ENCODE data around the gene CWC25. TPM values are rescaled to one million over a fixed set of nuclear protein-coding genes. Genes with fewer than 3 reads are reported as not detected.

The CWC25 gene
- total RNA-seq, result 25.5 TPM

GRCh38 chr17:38824899-38825761 is at the start of gene CWC25:
Gene CWC25 (minus strand): TSS chr17:38825321. CDS start chr17:38825183, 138 bp downstream.
- peak; percentile 97 to 98 for DNase-seq (ENCODE audit: extremely low spot score in 2 of 2)
- Histone ChIP-seq H3K4me3 (peak within 1 kb of the TSS; percentile 65 to 86), H3K27me3 (no peaks in the 10 kb centered on the region), H3K4me1 (peaks cover 35% of the 10 kb centered on the region), H3K9me3 (no peaks in the 10 kb centered on the region), H3K36me3 (peaks cover 0 to 12% of the 10 kb centered on the region in 2 donors), H3K27ac (peak within 1 kb of the TSS; percentile 92)
- intact Hi-C loops (cut with DNase I), result loop anchor here (1.0 kb wide), 1 partner anchor 26 kb away; the partner anchor contains the start of gene PIP4K2B
- peak in 1 of 2 donors; percentile 77 for TF ChIP-seq POLR2A (IDR thresholded peaks at IDR 0.05)
- peak in 1 of 3 experiments; percentile 25 for TF ChIP-seq CTCF (IDR thresholded peaks at IDR 0.05)
- TF ChIP-seq POLR2AphosphoS5 (IDR thresholded peaks at IDR 0.05; ENCODE audit: insufficient read depth in 1 of 2, low read depth in 1 of 2), result peak; percentile 97 to 100

GRCh38 chr17:38873640-38874380 is 48.7 kb upstream of the CWC25 start:
- peak overlapping the region; percentile 95 for H3K27ac ChIP-seq
- intact Hi-C loops (cut with DNase I), result loop anchor here (5.0 to 10.0 kb wide), 2 partner anchors 51 to 278 kb away; partner anchors contain the start of genes LASP1NB and PLXDC1
- no peak for TF ChIP-seq POLR2A (IDR thresholded peaks at IDR 0.05)
- no peak for TF ChIP-seq POLR2AphosphoS5 (IDR thresholded peaks at IDR 0.05; ENCODE audit: insufficient read depth in 1 of 2, low read depth in 1 of 2)
- no peak for TF ChIP-seq CTCF (IDR thresholded peaks at IDR 0.05)
- H3K4me1 ChIP-seq, result peaks cover 78% of the 10 kb centered on the region
- peaks cover 0 to 8% of the 10 kb centered on the region in 2 donors for H3K36me3 ChIP-seq
- H3K27me3 ChIP-seq, result no peaks in the 10 kb centered on the region
- H3K9me3 ChIP-seq, result no peaks in the 10 kb centered on the region
- peak overlapping the region; percentile 7 to 19 for H3K4me3 ChIP-seq
- DNase-seq (ENCODE audit: extremely low spot score in 2 of 2), result no peak

- DNase-seq (ENCODE audit: extremely low spot score in 2 of 2), result no peak
- Histone ChIP-seq H3K36me3 (no peaks in the 10 kb centered on the region), H3K27me3 (no peaks in the 10 kb centered on the region), H3K27ac (peak overlapping the region; percentile 95), H3K4me1 (peaks cover 77% of the 10 kb centered on the region), H3K9me3 (no peaks in the 10 kb centered on the region), H3K4me3 (peak overlapping the region; percentile 7 to 96)
- intact Hi-C loops (cut with DNase I), result loop anchor here (5.0 to 10.0 kb wide), 2 partner anchors 52 to 279 kb away; partner anchors contain the start of genes LASP1NB and PLXDC1
- TF ChIP-seq CTCF (IDR thresholded peaks at IDR 0.05) (no peak), POLR2A (IDR thresholded peaks at IDR 0.05) (no peak), POLR2AphosphoS5 (IDR thresholded peaks at IDR 0.05; ENCODE audit: insufficient read depth in 1 of 2, low read depth in 1 of 2) (no peak)
Observed at GRCh38 chr17:38872671-38873385, 47.7 kb upstream of the CWC25 start.

- intact Hi-C loops (cut with DNase I), result loop anchor here (5.0 to 10.0 kb wide), 2 partner anchors 53 to 280 kb away; partner anchors contain the start of genes LASP1NB and PLXDC1
- Histone ChIP-seq H3K27ac (peak overlapping the region; percentile 95), H3K27me3 (no peaks in the 10 kb centered on the region), H3K36me3 (no peaks in the 10 kb centered on the region), H3K9me3 (no peaks in the 10 kb centered on the region), H3K4me3 (peak overlapping the region; percentile 91 to 96), H3K4me1 (peaks cover 73% of the 10 kb centered on the region)
- TF ChIP-seq POLR2AphosphoS5 (IDR thresholded peaks at IDR 0.05; ENCODE audit: insufficient read depth in 1 of 2, low read depth in 1 of 2) (no peak), POLR2A (IDR thresholded peaks at IDR 0.05) (no peak), CTCF (IDR thresholded peaks at IDR 0.05) (no peak)
- DNase-seq (ENCODE audit: extremely low spot score in 2 of 2), result no peak
Observed at GRCh38 chr17:38872027-38872511, 46.9 kb upstream of the CWC25 start.
